Measurements from ENCODE around the gene TFAM.

TFAM gene

GRCh38 chr10:58384095-58384494 lies 1.1 kb upstream of the TFAM start:
- H3K9me3 ChIP-seq (ENCODE audit: control insufficient read depth, insufficient read depth, low read length) = no peaks in the 10 kb centered on the region
- H3K4me3 ChIP-seq (ENCODE audit: low read depth, low read length) = peak overlapping the region; percentile 99
- H3K36me3 ChIP-seq (ENCODE audit: control insufficient read depth, insufficient read depth, low read length) = no peaks in the 10 kb centered on the region
- no peaks in the 10 kb centered on the region for H3K27me3 ChIP-seq (ENCODE audit: control insufficient read depth, insufficient read depth, low read length)
- H3K9ac ChIP-seq (ENCODE audit: low read depth, low read length) = no peak overlapping the region
- no peaks in the 10 kb centered on the region for H3K4me1 ChIP-seq (ENCODE audit: control insufficient read depth, insufficient read depth, low read length)

GRCh38 chr10:58384544-58384998 lies 639 bp upstream of the TFAM start:
- H3K9ac ChIP-seq (ENCODE audit: low read depth, low read length) = peak overlapping the region; percentile 56
- no peaks in the 10 kb centered on the region for H3K27me3 ChIP-seq (ENCODE audit: control insufficient read depth, insufficient read depth, low read length)
- H3K36me3 ChIP-seq (ENCODE audit: control insufficient read depth, insufficient read depth, low read length) = no peaks in the 10 kb centered on the region
- no peaks in the 10 kb centered on the region for H3K4me1 ChIP-seq (ENCODE audit: control insufficient read depth, insufficient read depth, low read length)
- peak overlapping the region; percentile 99 for H3K4me3 ChIP-seq (ENCODE audit: low read depth, low read length)
- H3K9me3 ChIP-seq (ENCODE audit: control insufficient read depth, insufficient read depth, low read length) = no peaks in the 10 kb centered on the region

GRCh38 chr10:58385784-58386112 lies 538 bp downstream of the TFAM start:
- no peaks in the 10 kb centered on the region for H3K27me3 ChIP-seq (ENCODE audit: control insufficient read depth, insufficient read depth, low read length)
- H3K4me3 ChIP-seq (ENCODE audit: low read depth, low read length) = peak overlapping the region; percentile 99
- no peaks in the 10 kb centered on the region for H3K36me3 ChIP-seq (ENCODE audit: control insufficient read depth, insufficient read depth, low read length)
- peak overlapping the region; percentile 93 for H3K9ac ChIP-seq (ENCODE audit: low read depth, low read length)
- H3K4me1 ChIP-seq (ENCODE audit: control insufficient read depth, insufficient read depth, low read length) = no peaks in the 10 kb centered on the region
- no peaks in the 10 kb centered on the region for H3K9me3 ChIP-seq (ENCODE audit: control insufficient read depth, insufficient read depth, low read length)

GRCh38 chr10:58389024-58389423 lies 3.8 kb downstream of the TFAM start:
- peaks cover 2% of the 10 kb centered on the region for H3K36me3 ChIP-seq (ENCODE audit: control insufficient read depth, insufficient read depth, low read length)
- H3K4me1 ChIP-seq (ENCODE audit: control insufficient read depth, insufficient read depth, low read length) = no peaks in the 10 kb centered on the region
- H3K4me3 ChIP-seq (ENCODE audit: low read depth, low read length) = no peak overlapping the region
- H3K27me3 ChIP-seq (ENCODE audit: control insufficient read depth, insufficient read depth, low read length) = no peaks in the 10 kb centered on the region
- no peak overlapping the region for H3K9ac ChIP-seq (ENCODE audit: low read depth, low read length)
- H3K9me3 ChIP-seq (ENCODE audit: control insufficient read depth, insufficient read depth, low read length) = no peaks in the 10 kb centered on the region

- H3K36me3 ChIP-seq (ENCODE audit: control insufficient read depth, insufficient read depth, low read length) = peaks cover 3% of the 10 kb centered on the region
- no peak overlapping the region for H3K9ac ChIP-seq (ENCODE audit: low read depth, low read length)
- no peaks in the 10 kb centered on the region for H3K4me1 ChIP-seq (ENCODE audit: control insufficient read depth, insufficient read depth, low read length)
- no peak overlapping the region for H3K4me3 ChIP-seq (ENCODE audit: low read depth, low read length)
- H3K27me3 ChIP-seq (ENCODE audit: control insufficient read depth, insufficient read depth, low read length) = no peaks in the 10 kb centered on the region
- no peaks in the 10 kb centered on the region for H3K9me3 ChIP-seq (ENCODE audit: control insufficient read depth, insufficient read depth, low read length)
Measured at GRCh38 chr10:58393317-58393716, 8.1 kb downstream of the TFAM start.

GRCh38 chr10:58394471-58394870 lies 9.3 kb downstream of the TFAM start:
- no peaks in the 10 kb centered on the region for H3K27me3 ChIP-seq (ENCODE audit: control insufficient read depth, insufficient read depth, low read length)
- no peak overlapping the region for H3K9ac ChIP-seq (ENCODE audit: low read depth, low read length)
- no peaks in the 10 kb centered on the region for H3K9me3 ChIP-seq (ENCODE audit: control insufficient read depth, insufficient read depth, low read length)
- no peak overlapping the region for H3K4me3 ChIP-seq (ENCODE audit: low read depth, low read length)
- H3K36me3 ChIP-seq (ENCODE audit: control insufficient read depth, insufficient read depth, low read length) = peaks cover 3% of the 10 kb centered on the region
- H3K4me1 ChIP-seq (ENCODE audit: control insufficient read depth, insufficient read depth, low read length) = no peaks in the 10 kb centered on the region

- H3K4me3 ChIP-seq (ENCODE audit: low read depth, low read length) = no peak overlapping the region
- H3K27me3 ChIP-seq (ENCODE audit: control insufficient read depth, insufficient read depth, low read length) = no peaks in the 10 kb centered on the region
- no peak overlapping the region for H3K9ac ChIP-seq (ENCODE audit: low read depth, low read length)
- H3K4me1 ChIP-seq (ENCODE audit: control insufficient read depth, insufficient read depth, low read length) = no peaks in the 10 kb centered on the region
- H3K36me3 ChIP-seq (ENCODE audit: control insufficient read depth, insufficient read depth, low read length) = peaks cover 3% of the 10 kb centered on the region
- H3K9me3 ChIP-seq (ENCODE audit: control insufficient read depth, insufficient read depth, low read length) = no peaks in the 10 kb centered on the region
Measured at GRCh38 chr10:58396057-58396456, 10.8 kb downstream of the TFAM start.

GRCh38 chr10:58397830-58398229 lies 12.6 kb downstream of the TFAM start:
- peaks cover 3% of the 10 kb centered on the region for H3K36me3 ChIP-seq (ENCODE audit: control insufficient read depth, insufficient read depth, low read length)
- H3K27me3 ChIP-seq (ENCODE audit: control insufficient read depth, insufficient read depth, low read length) = no peaks in the 10 kb centered on the region
- H3K9ac ChIP-seq (ENCODE audit: low read depth, low read length) = no peak overlapping the region
- H3K4me3 ChIP-seq (ENCODE audit: low read depth, low read length) = no peak overlapping the region
- no peaks in the 10 kb centered on the region for H3K4me1 ChIP-seq (ENCODE audit: control insufficient read depth, insufficient read depth, low read length)
- H3K9me3 ChIP-seq (ENCODE audit: control insufficient read depth, insufficient read depth, low read length) = no peaks in the 10 kb centered on the region

- Histone ChIP-seq H3K36me3 (ENCODE audit: control insufficient read depth, insufficient read depth, low read length) (no peaks in the 10 kb centered on the region), H3K4me1 (ENCODE audit: control insufficient read depth, insufficient read depth, low read length) (no peaks in the 10 kb centered on the region), H3K9ac (ENCODE audit: low read depth, low read length) (no peak overlapping the region), H3K4me3 (ENCODE audit: low read depth, low read length) (no peak overlapping the region), H3K27me3 (ENCODE audit: control insufficient read depth, insufficient read depth, low read length) (no peaks in the 10 kb centered on the region), H3K9me3 (ENCODE audit: control insufficient read depth, insufficient read depth, low read length) (no peaks in the 10 kb centered on the region)
Measured at GRCh38 chr10:58399410-58399809, 14.2 kb downstream of the TFAM start.

- Histone ChIP-seq H3K4me1 (ENCODE audit: control insufficient read depth, insufficient read depth, low read length) (no peaks in the 10 kb centered on the region), H3K36me3 (ENCODE audit: control insufficient read depth, insufficient read depth, low read length) (no peaks in the 10 kb centered on the region), H3K27me3 (ENCODE audit: control insufficient read depth, insufficient read depth, low read length) (no peaks in the 10 kb centered on the region), H3K9ac (ENCODE audit: low read depth, low read length) (no peak overlapping the region), H3K4me3 (ENCODE audit: low read depth, low read length) (no peak overlapping the region), H3K9me3 (ENCODE audit: control insufficient read depth, insufficient read depth, low read length) (no peaks in the 10 kb centered on the region)
Measured at GRCh38 chr10:58400609-58401008, 15.4 kb downstream of the TFAM start.

GRCh38 chr10:58404001-58404400 lies 18.8 kb downstream of the TFAM start:
- Histone ChIP-seq H3K9me3 (ENCODE audit: control insufficient read depth, insufficient read depth, low read length) (no peaks in the 10 kb centered on the region), H3K9ac (ENCODE audit: low read depth, low read length) (no peak overlapping the region), H3K4me1 (ENCODE audit: control insufficient read depth, insufficient read depth, low read length) (no peaks in the 10 kb centered on the region), H3K4me3 (ENCODE audit: low read depth, low read length) (no peak overlapping the region), H3K36me3 (ENCODE audit: control insufficient read depth, insufficient read depth, low read length) (no peaks in the 10 kb centered on the region), H3K27me3 (ENCODE audit: control insufficient read depth, insufficient read depth, low read length) (no peaks in the 10 kb centered on the region)

- Histone ChIP-seq H3K36me3 (ENCODE audit: control insufficient read depth, insufficient read depth, low read length) (no peaks in the 10 kb centered on the region), H3K4me3 (ENCODE audit: low read depth, low read length) (no peak overlapping the region), H3K9me3 (ENCODE audit: control insufficient read depth, insufficient read depth, low read length) (no peaks in the 10 kb centered on the region), H3K4me1 (ENCODE audit: control insufficient read depth, insufficient read depth, low read length) (peaks cover 9% of the 10 kb centered on the region), H3K9ac (ENCODE audit: low read depth, low read length) (no peak overlapping the region), H3K27me3 (ENCODE audit: control insufficient read depth, insufficient read depth, low read length) (no peaks in the 10 kb centered on the region)
Measured at GRCh38 chr10:58409956-58410610, 24.9 kb downstream of the TFAM start.

Data from iPS-15b (cell line).